Measurements from ENCODE around the gene KRT5. TPM values are rescaled to one million over a fixed set of nuclear protein-coding genes. Genes with fewer than 3 reads are reported as not detected.

The KRT5 gene
- total and polyA plus RNA-seq, 2 experiments from 2014 or later: not detected

- Histone ChIP-seq H3K4me1 (ENCODE audit: insufficient read depth) (peaks cover 19% of the 10 kb centered on the region), H3K4me3 (no peak overlapping the region), H3K9me2 (ENCODE audit: insufficient read depth) (no peaks in the 10 kb centered on the region), H3K36me3 (ENCODE audit: insufficient read depth) (no peaks in the 10 kb centered on the region), H3K27ac (ENCODE audit: low read depth) (no peak overlapping the region), H4K20me1 (replicated peaks; ENCODE audit: insufficient read depth) (no peaks in the 10 kb centered on the region), H3F3A (replicated peaks; ENCODE audit: low read depth) (no peaks in the 10 kb centered on the region), H3K4me2 (peak overlapping the region; percentile 43; the same call in 1 of the 2 replicates), H3K27me3 (ENCODE audit: insufficient read depth) (no peaks in the 10 kb centered on the region), H3K79me2 (replicated peaks; ENCODE audit: insufficient read depth) (no peaks in the 10 kb centered on the region), H2AFZ (no peak overlapping the region)
- Mint-ChIP-seq H3K4me3 (no peak overlapping the region), H3K27ac (peak overlapping the region; percentile 69; the same call in 1 of the 2 replicates), H3K9me3 (no peaks in the 10 kb centered on the region; the same call in 1 of the 3 replicates), H3K4me1 (peaks cover 26% of the 10 kb centered on the region), H3K36me3 (ENCODE audit: low read depth) (no peaks in the 10 kb centered on the region), H3K27me3 (ENCODE audit: insufficient read depth, low read depth, poor library complexity) (peaks cover 15% of the 10 kb centered on the region)
- peak; percentile 55 for DNase-seq (ENCODE audit: low spot score)
- TF ChIP-seq NANOG (IDR thresholded peaks at IDR 0.05; ENCODE audit: borderline replicate concordance): no peak
- TF ChIP-seq, protein P1, sequence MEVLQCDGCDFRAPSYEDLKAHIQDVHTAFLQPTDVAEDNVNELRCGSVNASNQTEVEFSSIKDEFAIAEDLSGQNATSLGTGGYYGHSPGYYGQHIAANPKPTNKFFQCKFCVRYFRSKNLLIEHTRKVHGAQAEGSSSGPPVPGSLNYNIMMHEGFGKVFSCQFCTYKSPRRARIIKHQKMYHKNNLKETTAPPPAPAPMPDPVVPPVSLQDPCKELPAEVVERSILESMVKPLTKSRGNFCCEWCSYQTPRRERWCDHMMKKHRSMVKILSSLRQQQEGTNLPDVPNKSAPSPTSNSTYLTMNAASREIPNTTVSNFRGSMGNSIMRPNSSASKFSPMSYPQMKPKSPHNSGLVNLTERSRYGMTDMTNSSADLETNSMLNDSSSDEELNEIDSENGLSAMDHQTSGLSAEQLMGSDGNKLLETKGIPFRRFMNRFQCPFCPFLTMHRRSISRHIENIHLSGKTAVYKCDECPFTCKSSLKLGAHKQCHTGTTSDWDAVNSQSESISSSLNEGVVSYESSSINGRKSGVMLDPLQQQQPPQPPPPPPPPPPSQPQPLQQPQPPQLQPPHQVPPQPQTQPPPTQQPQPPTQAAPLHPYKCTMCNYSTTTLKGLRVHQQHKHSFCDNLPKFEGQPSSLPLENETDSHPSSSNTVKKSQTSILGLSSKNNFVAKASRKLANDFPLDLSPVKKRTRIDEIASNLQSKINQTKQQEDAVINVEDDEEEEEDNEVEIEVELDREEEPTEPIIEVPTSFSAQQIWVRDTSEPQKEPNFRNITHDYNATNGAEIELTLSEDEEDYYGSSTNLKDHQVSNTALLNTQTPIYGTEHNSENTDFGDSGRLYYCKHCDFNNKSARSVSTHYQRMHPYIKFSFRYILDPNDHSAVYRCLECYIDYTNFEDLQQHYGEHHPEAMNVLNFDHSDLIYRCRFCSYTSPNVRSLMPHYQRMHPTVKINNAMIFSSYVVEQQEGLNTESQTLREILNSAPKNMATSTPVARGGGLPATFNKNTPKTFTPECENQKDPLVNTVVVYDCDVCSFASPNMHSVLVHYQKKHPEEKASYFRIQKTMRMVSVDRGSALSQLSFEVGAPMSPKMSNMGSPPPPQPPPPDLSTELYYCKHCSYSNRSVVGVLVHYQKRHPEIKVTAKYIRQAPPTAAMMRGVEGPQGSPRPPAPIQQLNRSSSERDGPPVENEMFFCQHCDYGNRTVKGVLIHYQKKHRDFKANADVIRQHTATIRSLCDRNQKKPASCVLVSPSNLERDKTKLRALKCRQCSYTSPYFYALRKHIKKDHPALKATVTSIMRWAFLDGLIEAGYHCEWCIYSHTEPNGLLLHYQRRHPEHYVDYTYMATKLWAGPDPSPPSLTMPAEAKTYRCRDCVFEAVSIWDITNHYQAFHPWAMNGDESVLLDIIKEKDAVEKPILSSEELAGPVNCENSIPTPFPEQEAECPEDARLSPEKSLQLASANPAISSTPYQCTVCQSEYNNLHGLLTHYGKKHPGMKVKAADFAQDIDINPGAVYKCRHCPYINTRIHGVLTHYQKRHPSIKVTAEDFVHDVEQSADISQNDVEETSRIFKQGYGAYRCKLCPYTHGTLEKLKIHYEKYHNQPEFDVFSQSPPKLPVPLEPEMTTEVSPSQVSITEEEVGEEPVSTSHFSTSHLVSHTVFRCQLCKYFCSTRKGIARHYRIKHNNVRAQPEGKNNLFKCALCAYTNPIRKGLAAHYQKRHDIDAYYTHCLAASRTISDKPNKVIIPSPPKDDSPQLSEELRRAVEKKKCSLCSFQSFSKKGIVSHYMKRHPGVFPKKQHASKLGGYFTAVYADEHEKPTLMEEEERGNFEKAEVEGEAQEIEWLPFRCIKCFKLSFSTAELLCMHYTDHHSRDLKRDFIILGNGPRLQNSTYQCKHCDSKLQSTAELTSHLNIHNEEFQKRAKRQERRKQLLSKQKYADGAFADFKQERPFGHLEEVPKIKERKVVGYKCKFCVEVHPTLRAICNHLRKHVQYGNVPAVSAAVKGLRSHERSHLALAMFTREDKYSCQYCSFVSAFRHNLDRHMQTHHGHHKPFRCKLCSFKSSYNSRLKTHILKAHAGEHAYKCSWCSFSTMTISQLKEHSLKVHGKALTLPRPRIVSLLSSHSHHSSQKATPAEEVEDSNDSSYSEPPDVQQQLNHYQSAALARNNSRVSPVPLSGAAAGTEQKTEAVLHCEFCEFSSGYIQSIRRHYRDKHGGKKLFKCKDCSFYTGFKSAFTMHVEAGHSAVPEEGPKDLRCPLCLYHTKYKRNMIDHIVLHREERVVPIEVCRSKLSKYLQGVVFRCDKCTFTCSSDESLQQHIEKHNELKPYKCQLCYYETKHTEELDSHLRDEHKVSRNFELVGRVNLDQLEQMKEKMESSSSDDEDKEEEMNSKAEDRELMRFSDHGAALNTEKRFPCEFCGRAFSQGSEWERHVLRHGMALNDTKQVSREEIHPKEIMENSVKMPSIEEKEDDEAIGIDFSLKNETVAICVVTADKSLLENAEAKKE (CRISPR knock-in tag; IDR thresholded peaks at IDR 0.05): peak; percentile 83
- peak; percentile 90 for ATAC-seq
These were observed 23.6 kb downstream of the KRT5 start for GRCh38 chr12:52496590-52497071.

- Histone ChIP-seq H3K4me3 (no peak overlapping the region), H3K27ac (ENCODE audit: low read depth) (no peak overlapping the region), H2AFZ (peak overlapping the region; percentile 76; the same call in 1 of the 2 replicates), H3F3A (replicated peaks; ENCODE audit: low read depth) (no peaks in the 10 kb centered on the region), H4K20me1 (replicated peaks; ENCODE audit: insufficient read depth) (no peaks in the 10 kb centered on the region), H3K9me2 (ENCODE audit: insufficient read depth) (no peaks in the 10 kb centered on the region), H3K4me1 (ENCODE audit: insufficient read depth) (peaks cover 19% of the 10 kb centered on the region), H3K36me3 (ENCODE audit: insufficient read depth) (no peaks in the 10 kb centered on the region), H3K79me2 (replicated peaks; ENCODE audit: insufficient read depth) (no peaks in the 10 kb centered on the region), H3K4me2 (peak overlapping the region; percentile 43; the same call in 1 of the 2 replicates), H3K27me3 (ENCODE audit: insufficient read depth) (no peaks in the 10 kb centered on the region)
- Mint-ChIP-seq H3K27ac (peak overlapping the region; percentile 69; the same call in 1 of the 2 replicates), H3K36me3 (ENCODE audit: low read depth) (no peaks in the 10 kb centered on the region), H3K27me3 (ENCODE audit: insufficient read depth, low read depth, poor library complexity) (peaks cover 15% of the 10 kb centered on the region), H3K4me1 (peaks cover 26% of the 10 kb centered on the region), H3K9me3 (peaks cover 3% of the 10 kb centered on the region; the same call in 2 of the 3 replicates), H3K4me3 (no peak overlapping the region)
- peak; percentile 13; the same call in 2 of the 3 replicates for ATAC-seq
- no peak for DNase-seq (ENCODE audit: low spot score)
- TF ChIP-seq POLR2AphosphoS5 (IDR thresholded peaks at IDR 0.05; ENCODE audit: low read depth) (no peak), ZNF114 (CRISPR knock-in tag; IDR thresholded peaks at IDR 0.05) (no peak), JUNB (IDR thresholded peaks at IDR 0.05; ENCODE audit: unreplicated experiment) (no peak), STAT1 (IDR thresholded peaks at IDR 0.05; ENCODE audit: unreplicated experiment) (no peak)
- TF ChIP-seq, protein P1 (CRISPR knock-in tag; IDR thresholded peaks at IDR 0.05): no peak
These were observed 24.1 kb downstream of the KRT5 start for GRCh38 chr12:52496054-52496453.
